C4-2B (cell line): ENCODE measurements around the gene CFAP47.
"Not testable (repeated sequence)": the region's sequence is repeated elsewhere in the genome, so short reads cannot be mapped to it uniquely, and the experiment has no call there.

Source experiments
- H3K27ac ChIP-seq: fragments of 450-650 bp; 2 replicates; pipeline ENCODE4 v1.5.1; 2017
- CTCF ChIP-seq: fragments of 450-650 bp; conservative IDR thresholded peaks from 2 replicates; pipeline ENCODE4 v1.5.1; 2017; ENCODE audit warnings: mild to moderate bottlenecking
- ZFX ChIP-seq: fragments of 450-650 bp; IDR thresholded peaks from 2 replicates; pipeline ENCODE4 v1.6.1; 2017

Gene CFAP47

GRCh38 chrX:36035550-36035949 lies 116.0 kb downstream of the CFAP47 start:
- H3K27ac ChIP-seq: no peak overlapping the region
- TF ChIP-seq ZFX (no peak), CTCF (no peak)

GRCh38 chrX:36062778-36063177 lies 143.2 kb downstream of the CFAP47 start:
- TF ChIP-seq ZFX (no peak), CTCF (no peak)
- no peak overlapping the region for H3K27ac ChIP-seq

- H3K27ac ChIP-seq: no peak overlapping the region
- TF ChIP-seq ZFX (no peak), CTCF (no peak)
Observed at GRCh38 chrX:36071061-36071460, 151.5 kb downstream of the CFAP47 start.

GRCh38 chrX:36075009-36075408 lies 155.5 kb downstream of the CFAP47 start:
- not testable (repeated sequence) for H3K27ac ChIP-seq

- TF ChIP-seq CTCF: no peak
- H3K27ac ChIP-seq: no peak overlapping the region
Observed at GRCh38 chrX:36083256-36083655, 163.7 kb downstream of the CFAP47 start.

- no peak overlapping the region for H3K27ac ChIP-seq
- TF ChIP-seq CTCF (no peak), ZFX (no peak)
Observed at GRCh38 chrX:36087366-36087765, 167.8 kb downstream of the CFAP47 start.

GRCh38 chrX:36088939-36089338 lies 169.4 kb downstream of the CFAP47 start:
- not testable (repeated sequence) for H3K27ac ChIP-seq

- no peak overlapping the region for H3K27ac ChIP-seq
- TF ChIP-seq CTCF (no peak), ZFX (no peak)
Observed at GRCh38 chrX:36102425-36102824, 182.9 kb downstream of the CFAP47 start.

- H3K27ac ChIP-seq: no peak overlapping the region
- TF ChIP-seq CTCF (no peak), ZFX (no peak)
Observed at GRCh38 chrX:36116222-36116621, 196.7 kb downstream of the CFAP47 start.
